Measurements from ENCODE around the gene BRWD1. TPM values are rescaled to one million over a fixed set of nuclear protein-coding genes. Genes with fewer than 3 reads are reported as not detected.

Gene BRWD1
- total RNA-seq, 1 experiment from 2014 or later: 37.1 TPM

DNA sequence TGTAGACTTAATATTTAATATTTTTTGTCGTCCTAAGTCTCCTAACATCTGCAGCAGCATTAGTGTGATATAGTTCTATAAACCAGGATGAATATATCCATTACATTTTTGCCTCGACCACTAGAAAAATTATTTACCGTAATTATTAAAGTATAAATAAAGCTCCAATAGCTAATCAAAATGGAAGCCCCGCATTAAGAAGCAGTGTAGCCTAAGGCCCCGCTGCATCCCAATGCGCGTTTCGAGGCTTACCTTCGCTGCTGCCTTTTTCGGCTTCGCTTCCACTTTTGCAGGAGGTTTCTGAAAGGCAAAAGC, 34.6 kb upstream of the BRWD1 start:
- POLR2A ChIA-PET: interaction anchor here (0.5 to 3.2 kb wide), 5 partner anchors 17 to 100 kb away, joined by 3 to 19 read pairs (median 5); partner anchors contain the start of gene BRWD1
- CTCF ChIA-PET: interaction anchor here (1.4 kb wide), 1 partner anchor 39 kb away, joined by 4 read pairs; no protein-coding TSS in a partner anchor
- Histone ChIP-seq H3K9me3 (no peaks in the 10 kb centered on the region), H3K4me1 (peaks cover 6% of the 10 kb centered on the region), H3K36me3 (ENCODE audit: control insufficient read depth, insufficient read depth, low read length) (no peaks in the 10 kb centered on the region; the same call in 1 of the 2 replicates), H3K27me3 (replicated peaks; ENCODE audit: control insufficient read depth, insufficient read depth, low read length) (no peaks in the 10 kb centered on the region), H3K4me3 (ENCODE audit: low read depth, low read length) (peak overlapping the region; percentile 59)
- DNase-seq: no peak
- Mint-ChIP-seq H3K4me3 (ENCODE audit: unreplicated experiment) (peak overlapping the region; percentile 79), H3K36me3 (ENCODE audit: insufficient read depth, unreplicated experiment) (peaks cover 68% of the 10 kb centered on the region), H3K27me3 (ENCODE audit: insufficient read depth, unreplicated experiment) (no peaks in the 10 kb centered on the region), H3K27ac (ENCODE audit: unreplicated experiment) (peak overlapping the region; percentile 80), H3K9me3 (ENCODE audit: unreplicated experiment) (no peaks in the 10 kb centered on the region), H3K4me1 (ENCODE audit: low read depth, unreplicated experiment) (peaks cover 23% of the 10 kb centered on the region)
- TSS peak; percentile 43 for BruUV-seq (replicated peaks)
- intact Hi-C loops (cut with micrococcal nuclease; ENCODE audit: unreplicated experiment): loop anchor here (2.0 kb wide), 2 partner anchors 33 to 41 kb away; a partner anchor contains a TSS
- TF ChIP-seq, protein P1, sequence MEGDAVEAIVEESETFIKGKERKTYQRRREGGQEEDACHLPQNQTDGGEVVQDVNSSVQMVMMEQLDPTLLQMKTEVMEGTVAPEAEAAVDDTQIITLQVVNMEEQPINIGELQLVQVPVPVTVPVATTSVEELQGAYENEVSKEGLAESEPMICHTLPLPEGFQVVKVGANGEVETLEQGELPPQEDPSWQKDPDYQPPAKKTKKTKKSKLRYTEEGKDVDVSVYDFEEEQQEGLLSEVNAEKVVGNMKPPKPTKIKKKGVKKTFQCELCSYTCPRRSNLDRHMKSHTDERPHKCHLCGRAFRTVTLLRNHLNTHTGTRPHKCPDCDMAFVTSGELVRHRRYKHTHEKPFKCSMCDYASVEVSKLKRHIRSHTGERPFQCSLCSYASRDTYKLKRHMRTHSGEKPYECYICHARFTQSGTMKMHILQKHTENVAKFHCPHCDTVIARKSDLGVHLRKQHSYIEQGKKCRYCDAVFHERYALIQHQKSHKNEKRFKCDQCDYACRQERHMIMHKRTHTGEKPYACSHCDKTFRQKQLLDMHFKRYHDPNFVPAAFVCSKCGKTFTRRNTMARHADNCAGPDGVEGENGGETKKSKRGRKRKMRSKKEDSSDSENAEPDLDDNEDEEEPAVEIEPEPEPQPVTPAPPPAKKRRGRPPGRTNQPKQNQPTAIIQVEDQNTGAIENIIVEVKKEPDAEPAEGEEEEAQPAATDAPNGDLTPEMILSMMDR (IDR thresholded peaks at IDR 0.05; ENCODE audit: insufficient read depth in 1 of 2, low read depth in 1 of 2, low read length in 1 of 2, severe bottlenecking in 1 of 2, unreplicated experiment in 1 of 2): no peak

DNA sequence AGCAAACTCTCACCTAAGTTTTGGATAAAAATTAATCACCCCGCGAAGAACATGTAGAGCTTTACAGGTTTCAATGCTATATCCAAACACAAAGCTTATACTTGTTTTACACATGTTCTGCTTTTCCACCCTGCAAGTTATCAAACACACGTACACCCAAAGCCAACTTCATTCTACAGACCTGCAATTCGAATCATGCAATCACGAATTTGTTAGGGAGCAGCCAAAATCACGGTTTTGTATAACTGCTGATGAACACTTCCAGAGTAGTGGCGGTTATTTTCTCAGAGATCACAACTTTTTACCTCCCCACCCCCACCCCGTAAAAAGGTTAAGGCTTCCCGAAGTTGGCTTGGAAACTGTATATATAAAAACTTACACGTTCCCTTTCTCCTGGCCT, 34.1 kb upstream of the BRWD1 start:
- no TSS peak for BruUV-seq (replicated peaks)
- no peaks in the 10 kb centered on the region for H3K27me3 Mint-ChIP-seq (ENCODE audit: insufficient read depth, unreplicated experiment)
- no peaks in the 10 kb centered on the region for H3K9me3 ChIP-seq
- peak overlapping the region; percentile 79 for H3K4me3 Mint-ChIP-seq (ENCODE audit: unreplicated experiment)
- H3K36me3 ChIP-seq (ENCODE audit: control insufficient read depth, insufficient read depth, low read length): no peaks in the 10 kb centered on the region; the same call in 1 of the 2 replicates
- peak overlapping the region; percentile 80 for H3K27ac Mint-ChIP-seq (ENCODE audit: unreplicated experiment)
- H3K4me3 ChIP-seq (ENCODE audit: low read depth, low read length): peak overlapping the region; percentile 59
- H3K27me3 ChIP-seq (replicated peaks; ENCODE audit: control insufficient read depth, insufficient read depth, low read length): no peaks in the 10 kb centered on the region
- ChIA-PET CTCF (interaction anchor here (1.4 kb wide), 1 partner anchor 40 kb away, joined by 4 read pairs; no protein-coding TSS in a partner anchor), POLR2A (interaction anchor here (0.9 to 3.2 kb wide), 3 partner anchors 33 to 40 kb away, joined by 5 to 19 read pairs (median 5); partner anchors contain the start of gene BRWD1)
- H3K9me3 Mint-ChIP-seq (ENCODE audit: unreplicated experiment): no peaks in the 10 kb centered on the region
- H3K4me1 ChIP-seq: peaks cover 6% of the 10 kb centered on the region
- DNase-seq: no peak
- TF ChIP-seq, protein P1 (IDR thresholded peaks at IDR 0.05; ENCODE audit: insufficient read depth in 1 of 2, low read depth in 1 of 2, low read length in 1 of 2, severe bottlenecking in 1 of 2, unreplicated experiment in 1 of 2): no peak
- intact Hi-C loops (cut with micrococcal nuclease; ENCODE audit: unreplicated experiment): no loop called here
- peaks cover 72% of the 10 kb centered on the region for H3K36me3 Mint-ChIP-seq (ENCODE audit: insufficient read depth, unreplicated experiment)
- peaks cover 23% of the 10 kb centered on the region for H3K4me1 Mint-ChIP-seq (ENCODE audit: low read depth, unreplicated experiment)

DNA sequence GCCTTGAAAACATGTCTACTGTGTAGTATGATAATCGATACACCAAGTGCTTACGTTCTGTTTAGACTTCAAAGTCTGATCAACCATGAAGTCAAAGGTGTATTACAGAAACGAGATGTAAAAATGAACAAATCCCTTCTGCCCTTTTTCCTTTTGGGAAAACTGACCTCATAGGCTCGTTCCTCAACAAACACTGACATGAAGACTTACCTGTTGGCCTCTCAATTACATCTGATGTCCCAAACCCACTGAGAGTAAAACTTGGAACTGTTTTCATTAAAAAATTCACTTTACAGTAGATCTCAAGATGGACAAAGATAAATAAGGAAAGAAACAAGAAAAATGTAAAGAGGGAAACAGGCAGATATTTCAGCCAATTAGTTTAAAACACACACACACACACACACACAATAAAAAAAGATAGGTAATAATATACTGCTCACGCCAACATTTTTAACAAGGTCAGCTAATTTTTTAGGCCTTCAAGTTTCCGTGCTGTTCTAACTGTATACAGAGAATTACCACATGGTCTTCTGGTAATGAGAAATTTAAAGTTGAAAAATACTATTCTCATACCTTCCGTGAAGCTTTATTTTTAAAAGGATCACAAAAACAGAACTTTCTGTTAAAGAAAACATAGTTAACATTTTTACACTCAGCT, 33.4 kb upstream of the BRWD1 start:
- peak overlapping the region; percentile 79 for H3K4me3 Mint-ChIP-seq (ENCODE audit: unreplicated experiment)
- TF ChIP-seq, protein P1 (IDR thresholded peaks at IDR 0.05; ENCODE audit: insufficient read depth in 1 of 2, low read depth in 1 of 2, low read length in 1 of 2, severe bottlenecking in 1 of 2, unreplicated experiment in 1 of 2): no peak
- intact Hi-C loops (cut with micrococcal nuclease; ENCODE audit: unreplicated experiment): no loop called here
- H3K27me3 Mint-ChIP-seq (ENCODE audit: insufficient read depth, unreplicated experiment): no peaks in the 10 kb centered on the region
- Histone ChIP-seq H3K9me3 (no peaks in the 10 kb centered on the region), H3K4me1 (peaks cover 6% of the 10 kb centered on the region), H3K36me3 (ENCODE audit: control insufficient read depth, insufficient read depth, low read length) (no peaks in the 10 kb centered on the region; the same call in none of the 2 replicates), H3K27me3 (replicated peaks; ENCODE audit: control insufficient read depth, insufficient read depth, low read length) (no peaks in the 10 kb centered on the region), H3K4me3 (ENCODE audit: low read depth, low read length) (peak overlapping the region; percentile 1; the same call in 1 of the 2 replicates)
- no peaks in the 10 kb centered on the region for H3K9me3 Mint-ChIP-seq (ENCODE audit: unreplicated experiment)
- ChIA-PET POLR2A (interaction anchor here (3.2 kb wide), 1 partner anchor 41 kb away, joined by 19 read pairs; no protein-coding TSS in a partner anchor), CTCF (interaction anchor here (1.4 kb wide), 1 partner anchor 41 kb away, joined by 4 read pairs; no protein-coding TSS in a partner anchor)
- no TSS peak for BruUV-seq (replicated peaks)
- H3K27ac Mint-ChIP-seq (ENCODE audit: unreplicated experiment): no peak overlapping the region
- DNase-seq: no peak
- peaks cover 23% of the 10 kb centered on the region for H3K4me1 Mint-ChIP-seq (ENCODE audit: low read depth, unreplicated experiment)
- H3K36me3 Mint-ChIP-seq (ENCODE audit: insufficient read depth, unreplicated experiment): peaks cover 80% of the 10 kb centered on the region

Measured in Caco-2 (cell line).